Chondrocyte (in vitro differentiated cells): ENCODE measurements around the gene NTN5. TPM values are rescaled to one million over a fixed set of nuclear protein-coding genes. Genes with fewer than 3 reads are reported as not detected.
"Not testable (repeated sequence)": the region's sequence is repeated elsewhere in the genome, so short reads cannot be mapped to it uniquely, and the experiment has no call there.

ENCODE experiments used
- DNase-seq: peaks from one replicate; pipeline ENCODE4 v3.0.0; 2021; ENCODE audit warnings: mixed read lengths, low spot score
- H3K27ac Mint-ChIP-seq: one replicate; pipeline ENCODE4 v1.8.0; 2021; ENCODE audit warnings: mild to moderate bottlenecking, moderate library complexity, mixed read lengths; ENCODE audit not compliant: unreplicated experiment
- H3K27me3 Mint-ChIP-seq: 2 replicates; pipeline ENCODE4 v1.8.0; 2021; ENCODE audit warnings: low read depth, mixed read lengths
- H3K36me3 Mint-ChIP-seq: 2 replicates; pipeline ENCODE4 v1.8.0; 2021; ENCODE audit warnings: low read depth, mixed read lengths
- H3K4me1 Mint-ChIP-seq: 2 replicates; pipeline ENCODE4 v1.8.0; 2021; ENCODE audit warnings: low read depth, mild to moderate bottlenecking, mixed read lengths
- H3K4me3 Mint-ChIP-seq: one replicate; pipeline ENCODE4 v1.8.0; 2021; ENCODE audit warnings: mild to moderate bottlenecking, moderate library complexity, mixed read lengths; ENCODE audit not compliant: unreplicated experiment
- H3K9me3 Mint-ChIP-seq: 2 replicates; pipeline ENCODE4 v1.8.0; 2021; ENCODE audit warnings: low read depth, mixed read lengths
- CTCF ChIP-seq: fragments of 200-600 bp; sonication (generic); IDR thresholded peaks from 2 replicates; pipeline ENCODE4 v1.5.0; 2021; ENCODE audit warnings: antibody characterized with exemption, mild to moderate bottlenecking, moderate library complexity
- total RNA-seq: library from RNA; stranded (reverse); gene quantifications from 3 replicates; pipeline ENCODE4 v1.2.1, GENCODE V29; 2021

Gene NTN5
- total RNA-seq, 1 donor from 2014 or later, result 0.97 TPM

DNA sequence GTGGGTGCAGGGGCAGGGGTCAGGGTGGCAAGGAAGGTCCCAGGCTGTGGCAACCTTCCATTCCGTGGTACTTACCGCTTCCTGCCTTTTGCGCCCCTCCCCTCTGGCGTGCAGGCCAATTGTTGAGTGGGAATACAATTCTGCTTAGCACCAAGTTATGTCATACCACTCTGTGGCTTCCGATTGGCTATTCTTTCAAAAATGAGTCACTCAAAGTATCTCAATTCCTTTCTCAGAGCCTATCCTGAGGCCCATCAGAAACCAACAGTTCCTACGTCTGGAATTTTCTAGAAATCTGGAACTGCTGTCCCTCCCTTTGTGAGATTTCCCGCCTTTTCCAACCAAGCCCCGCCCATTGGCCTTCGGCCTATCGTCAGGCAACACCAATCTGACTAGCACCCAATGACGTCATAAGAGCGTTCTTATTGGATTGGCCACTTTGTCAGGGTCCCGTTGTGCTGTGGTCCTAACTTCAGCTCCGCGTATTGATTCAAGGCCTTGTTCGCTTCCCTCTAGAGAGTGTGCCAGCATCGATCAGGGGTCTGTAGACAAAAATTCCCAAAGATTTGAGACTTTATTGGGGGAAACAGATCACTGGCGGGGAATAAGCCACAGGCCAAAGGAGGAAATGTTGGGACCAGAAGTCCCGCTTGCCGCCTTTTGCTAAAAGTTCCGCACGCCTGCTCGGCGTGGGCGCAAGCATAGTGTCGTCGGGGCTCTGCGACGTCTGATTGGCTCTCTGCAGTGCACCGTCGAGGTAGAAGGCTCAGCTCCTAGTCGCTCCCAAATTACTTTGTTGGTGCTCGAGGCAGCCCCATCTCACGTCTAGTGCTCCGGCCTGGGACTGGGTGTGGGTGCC, 11.7 kb downstream of the NTN5 start:
- Mint-ChIP-seq H3K27ac (no peak overlapping the region), H3K4me1 (peaks cover 13% of the 10 kb centered on the region), H3K27me3 (no peaks in the 10 kb centered on the region), H3K36me3 (no peaks in the 10 kb centered on the region), H3K4me3 (no peak overlapping the region), H3K9me3 (no peaks in the 10 kb centered on the region)
- DNase-seq, result no peak
- TF ChIP-seq CTCF, result no peak

GRCh38 chr19:48659768-48660167, 13.0 kb downstream of the NTN5 start:
- H3K9me3 Mint-ChIP-seq, result no peaks in the 10 kb centered on the region
- no peak overlapping the region for H3K4me3 Mint-ChIP-seq
- no peak overlapping the region for H3K27ac Mint-ChIP-seq
- no peaks in the 10 kb centered on the region for H3K36me3 Mint-ChIP-seq
- H3K4me1 Mint-ChIP-seq, result peaks cover 13% of the 10 kb centered on the region
- no peaks in the 10 kb centered on the region for H3K27me3 Mint-ChIP-seq
- no peak for TF ChIP-seq CTCF
- no peak for DNase-seq

- no peak for TF ChIP-seq CTCF
- Mint-ChIP-seq H3K9me3 (no peaks in the 10 kb centered on the region), H3K4me1 (peaks cover 17% of the 10 kb centered on the region), H3K27ac (no peak overlapping the region), H3K36me3 (no peaks in the 10 kb centered on the region), H3K4me3 (no peak overlapping the region), H3K27me3 (no peaks in the 10 kb centered on the region)
- DNase-seq, result no peak
Observed at GRCh38 chr19:48658483-48658882, 14.3 kb downstream of the NTN5 start.

- not testable (repeated sequence) for H3K9me3 Mint-ChIP-seq, H3K27ac Mint-ChIP-seq, H3K27me3 Mint-ChIP-seq, DNase-seq, H3K36me3 Mint-ChIP-seq, H3K4me3 Mint-ChIP-seq
- peaks cover 17% of the 10 kb centered on the region for H3K4me1 Mint-ChIP-seq
Observed at GRCh38 chr19:48657828-48658227, 15.0 kb downstream of the NTN5 start.

GRCh38 chr19:48656840-48657474, 15.9 kb downstream of the NTN5 start:
- TF ChIP-seq CTCF, result no peak
- H3K9me3 Mint-ChIP-seq, result no peaks in the 10 kb centered on the region
- peaks cover 17% of the 10 kb centered on the region for H3K4me1 Mint-ChIP-seq
- H3K27ac Mint-ChIP-seq, result peak overlapping the region; percentile 33
- H3K36me3 Mint-ChIP-seq, result no peaks in the 10 kb centered on the region
- H3K4me3 Mint-ChIP-seq, result no peak overlapping the region
- H3K27me3 Mint-ChIP-seq, result no peaks in the 10 kb centered on the region
- no peak for DNase-seq
